Fibroblast of skin of left biceps (primary cell): ENCODE results near the gene SFPQ.
"Not testable (repeated sequence)": the region's sequence is repeated elsewhere in the genome, so short reads cannot be mapped to it uniquely, and the experiment has no call there.

Source experiments
- DNase-seq, 2 experiments: peaks; one replicate each; pipeline ENCODE4 v3.0.0-alpha.2; 2013; ENCODE audit warnings: low read depth in 2 of 2

The SFPQ gene

GRCh38 chr1:35192853-35193664 is at the start of gene SFPQ:
Gene SFPQ (minus strand): TSS chr1:35193145. CDS start chr1:35193049, 96 bp downstream.
- peak; percentile 98 for DNase-seq

- not testable (repeated sequence) for DNase-seq
Observed at GRCh38 chr1:35236772-35237171, 43.8 kb upstream of the SFPQ start.

- DNase-seq = no peak
Observed at GRCh38 chr1:35231287-35231686, 38.3 kb upstream of the SFPQ start.

- no peak for DNase-seq
Observed at GRCh38 chr1:35229587-35230360, 36.8 kb upstream of the SFPQ start.

- no peak for DNase-seq
Observed at GRCh38 chr1:35226546-35226945, 33.6 kb upstream of the SFPQ start.

- no peak for DNase-seq
Observed at GRCh38 chr1:35223084-35223630, 30.2 kb upstream of the SFPQ start.

- DNase-seq = peak; percentile 73 to 76
Observed at GRCh38 chr1:35222322-35223083, 29.6 kb upstream of the SFPQ start.

GRCh38 chr1:35220976-35221375 is 28.0 kb upstream of the SFPQ start:
- DNase-seq = no peak

- no peak for DNase-seq
Observed at GRCh38 chr1:35215346-35215745, 22.4 kb upstream of the SFPQ start.

- DNase-seq = no peak
Observed at GRCh38 chr1:35211120-35211414, 18.1 kb upstream of the SFPQ start.

- no peak for DNase-seq
Observed at GRCh38 chr1:35210321-35211119, 17.6 kb upstream of the SFPQ start.

- DNase-seq = no peak
Observed at GRCh38 chr1:35203295-35203694, 10.3 kb upstream of the SFPQ start.

GRCh38 chr1:35202048-35202719 is 9.2 kb upstream of the SFPQ start:
- DNase-seq = peak; percentile 34 to 54

GRCh38 chr1:35201631-35202030 is 8.7 kb upstream of the SFPQ start:
- DNase-seq = no peak

GRCh38 chr1:35192056-35192852 is 691 bp downstream of the SFPQ start:
- peak; percentile 40 to 52 for DNase-seq

- no peak for DNase-seq
Observed at GRCh38 chr1:35191429-35192055, 1.4 kb downstream of the SFPQ start.

GRCh38 chr1:35190784-35191183 is 2.2 kb downstream of the SFPQ start:
- DNase-seq = no peak

- DNase-seq = no peak
Observed at GRCh38 chr1:35188578-35189392, 4.2 kb downstream of the SFPQ start.
